Measurements from ENCODE around the gene AKAP5.

DNA sequence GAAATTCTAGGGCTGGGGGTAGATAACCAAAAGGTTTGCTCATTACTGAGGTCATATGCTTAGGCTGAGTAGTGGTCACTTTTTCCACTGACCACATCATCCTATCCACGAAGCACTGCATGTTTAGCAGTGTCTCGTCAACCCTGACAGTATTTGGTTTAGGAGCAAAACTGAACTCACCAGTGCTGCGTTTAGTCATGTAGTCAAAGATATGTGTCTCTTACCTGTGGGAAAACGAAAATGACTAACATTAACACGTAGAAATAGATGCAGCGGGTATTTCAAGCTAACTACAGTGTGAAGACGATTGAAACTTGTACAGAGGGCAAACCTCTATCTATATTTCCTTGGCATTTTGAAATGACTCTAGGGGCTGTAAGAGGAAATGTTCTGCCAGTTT, 42.5 kb upstream of the AKAP5 start:
- TF ChIP-seq SALL2 (CRISPR knock-in tag; IDR thresholded peaks at IDR 0.05) (no peak), FUBP1 (CRISPR knock-in tag; IDR thresholded peaks at IDR 0.05; ENCODE audit: borderline replicate concordance) (no peak), REPIN1 (CRISPR knock-in tag; IDR thresholded peaks at IDR 0.05; ENCODE audit: borderline replicate concordance, low read depth) (no peak), ARHGAP35 (CRISPR knock-in tag; IDR thresholded peaks at IDR 0.05; ENCODE audit: borderline replicate concordance) (no peak)

Data from HepG2 (cell line).